MCF 10A (cell line): ENCODE results near the gene PFN1. TPM values are rescaled to one million over a fixed set of nuclear protein-coding genes. Genes with fewer than 3 reads are reported as not detected.

Experiments
- BruUV-seq: library from RNA; stranded (reverse); fragments of 400-500 nt; replicated peaks from 2 replicates; lab custom pipeline; 2021; lab: Mats Ljungman, UMichigan
- CTCF ChIA-PET: fragments of 300-600 bp; sonication (Branson Sonifier 250); formaldehyde crosslinking; extraction: SDS; loops from one replicate; lab custom pipeline; 2021; ENCODE audit warnings: antibody characterized with exemption, inconsistent platforms; lab: Yijun Ruan, JAX
- POLR2A ChIA-PET: fragments of 300-600, 350-650 bp; sonication (Branson Sonifier 250); formaldehyde crosslinking; extraction: SDS; loops from one replicate; lab custom pipeline; 2020; ENCODE audit warnings: antibody characterized with exemption, inconsistent platforms; lab: Yijun Ruan, JAX
- DNase-seq: peaks from one replicate; pipeline ENCODE4 v3.0.0-alpha.2; 2018; ENCODE audit not compliant: unreplicated experiment
- H3K27ac Mint-ChIP-seq: one replicate; pipeline ENCODE4 v1.8.0; 2022; ENCODE audit warnings: mild to moderate bottlenecking, low read depth, mixed read lengths; ENCODE audit not compliant: unreplicated experiment
- H3K27me3 Mint-ChIP-seq: one replicate; pipeline ENCODE4 v1.8.0; 2022; ENCODE audit warnings: mixed read lengths; ENCODE audit not compliant: insufficient read depth, unreplicated experiment
- H3K36me3 Mint-ChIP-seq: one replicate; pipeline ENCODE4 v1.8.0; 2022; ENCODE audit warnings: mild to moderate bottlenecking, moderate library complexity, mixed read lengths; ENCODE audit not compliant: insufficient read depth, unreplicated experiment
- H3K4me1 Mint-ChIP-seq: one replicate; pipeline ENCODE4 v1.8.0; 2022; ENCODE audit warnings: mixed read lengths; ENCODE audit not compliant: insufficient read depth, unreplicated experiment
- H3K4me3 Mint-ChIP-seq: one replicate; pipeline ENCODE4 v1.8.0; 2022; ENCODE audit warnings: mild to moderate bottlenecking, moderate library complexity, mixed read lengths; ENCODE audit not compliant: unreplicated experiment
- H3K9me3 Mint-ChIP-seq: one replicate; pipeline ENCODE4 v1.8.0; 2022; ENCODE audit warnings: mixed read lengths; ENCODE audit not compliant: unreplicated experiment
- CTCF ChIP-seq: fragments of 200-600 bp; IDR thresholded peaks from one replicate; pipeline ENCODE4 v1.8.0; 2022; ENCODE audit warnings: antibody characterized with exemption, mild to moderate bottlenecking; ENCODE audit not compliant: unreplicated experiment
- intact Hi-C: fragments of 100-400 bp; cut with micrococcal nuclease; formaldehyde crosslinking; loops from 2 replicates; pipeline ENCODE4 v1.14.1; 2022
- total RNA-seq: library from RNA; stranded (reverse); gene quantifications from 2 replicates; pipeline ENCODE4 v1.2.3, GENCODE V29; 2022

Gene PFN1
- total RNA-seq, 1 experiment from 2014 or later: 1,106 TPM

- Mint-ChIP-seq H3K4me1 (peaks cover 17% of the 10 kb centered on the region), H3K36me3 (peaks cover 54% of the 10 kb centered on the region), H3K27ac (no peak overlapping the region), H3K27me3 (no peaks in the 10 kb centered on the region), H3K9me3 (no peaks in the 10 kb centered on the region), H3K4me3 (no peak overlapping the region)
- ChIA-PET POLR2A (interaction anchor here (1.0 to 4.5 kb wide), 3 partner anchors 10 to 170 kb away, joined by 4 to 25 read pairs (median 4); partner anchors contain the start of gene GLTPD2), CTCF (interaction anchor here (0.6 to 4.2 kb wide), 13 partner anchors 12 to 192 kb away, joined by 3 to 38 read pairs (median 3); partner anchors contain the start of genes ARRB2 and MED11)
- TF ChIP-seq CTCF: no peak
- BruUV-seq: no TSS peak
- DNase-seq: no peak
- intact Hi-C loops: loop anchor here (5.0 to 10.0 kb wide), 2 partner anchors 334 to 1533 kb away; partner anchors contain the start of gene AIPL1
Observed at GRCh38 chr17:4901648-4902344, 46.5 kb downstream of the PFN1 start.

- DNase-seq: no peak
- CTCF ChIA-PET: interaction anchor here (0.6 to 4.2 kb wide), 9 partner anchors 12 to 191 kb away, joined by 3 to 38 read pairs (median 3); partner anchors contain the start of gene ARRB2
- intact Hi-C loops: loop anchor here (5.0 to 10.0 kb wide), 2 partner anchors 334 to 1534 kb away; partner anchors contain the start of gene AIPL1
- peaks cover 17% of the 10 kb centered on the region for H3K4me1 Mint-ChIP-seq
- no peaks in the 10 kb centered on the region for H3K9me3 Mint-ChIP-seq
- POLR2A ChIA-PET: interaction anchor here (1.0 to 4.5 kb wide), 3 partner anchors 10 to 169 kb away, joined by 4 to 25 read pairs (median 4); partner anchors contain the start of gene GLTPD2
- TF ChIP-seq CTCF: no peak
- no peak overlapping the region for H3K27ac Mint-ChIP-seq
- H3K36me3 Mint-ChIP-seq: peaks cover 61% of the 10 kb centered on the region
- H3K4me3 Mint-ChIP-seq: no peak overlapping the region
- H3K27me3 Mint-ChIP-seq: no peaks in the 10 kb centered on the region
- no TSS peak for BruUV-seq
Observed at GRCh38 chr17:4901108-4901647, 47.2 kb downstream of the PFN1 start.

- no peak overlapping the region for H3K27ac Mint-ChIP-seq
- intact Hi-C loops: loop anchor here (5.0 to 10.0 kb wide), 2 partner anchors 333 to 1534 kb away; partner anchors contain the start of gene AIPL1
- DNase-seq: no peak
- no peak overlapping the region for H3K4me3 Mint-ChIP-seq
- CTCF ChIA-PET: interaction anchor here (0.5 to 4.2 kb wide), 8 partner anchors 8 to 110 kb away, joined by 3 to 38 read pairs (median 3); no protein-coding TSS in a partner anchor
- H3K9me3 Mint-ChIP-seq: no peaks in the 10 kb centered on the region
- H3K4me1 Mint-ChIP-seq: peaks cover 17% of the 10 kb centered on the region
- no TSS peak for BruUV-seq
- POLR2A ChIA-PET: interaction anchor here (0.7 to 2.2 kb wide), 6 partner anchors 7 to 168 kb away, joined by 3 to 8 read pairs (median 4); partner anchors contain the start of gene SPAG7
- TF ChIP-seq CTCF: no peak
- peaks cover 65% of the 10 kb centered on the region for H3K36me3 Mint-ChIP-seq
- H3K27me3 Mint-ChIP-seq: no peaks in the 10 kb centered on the region
Observed at GRCh38 chr17:4900231-4901107, 47.9 kb downstream of the PFN1 start.
